Stimulated activated CD4-positive, alpha-beta T cell treated with anti-CD3 and anti-CD28 coated beads, Interleukin-12 subunit alpha, Interleukin-12 subunit beta, amount 100 ng/mL, for 4 hours (primary cell): ENCODE data around the gene TRAPPC2.
"Not testable (repeated sequence)": the region's sequence is repeated elsewhere in the genome, so short reads cannot be mapped to it uniquely, and the experiment has no call there.

Source experiments
- DNase-seq: peaks from one replicate; pipeline ENCODE4 v3.0.0-alpha.2; 2020

TRAPPC2 gene

DNA sequence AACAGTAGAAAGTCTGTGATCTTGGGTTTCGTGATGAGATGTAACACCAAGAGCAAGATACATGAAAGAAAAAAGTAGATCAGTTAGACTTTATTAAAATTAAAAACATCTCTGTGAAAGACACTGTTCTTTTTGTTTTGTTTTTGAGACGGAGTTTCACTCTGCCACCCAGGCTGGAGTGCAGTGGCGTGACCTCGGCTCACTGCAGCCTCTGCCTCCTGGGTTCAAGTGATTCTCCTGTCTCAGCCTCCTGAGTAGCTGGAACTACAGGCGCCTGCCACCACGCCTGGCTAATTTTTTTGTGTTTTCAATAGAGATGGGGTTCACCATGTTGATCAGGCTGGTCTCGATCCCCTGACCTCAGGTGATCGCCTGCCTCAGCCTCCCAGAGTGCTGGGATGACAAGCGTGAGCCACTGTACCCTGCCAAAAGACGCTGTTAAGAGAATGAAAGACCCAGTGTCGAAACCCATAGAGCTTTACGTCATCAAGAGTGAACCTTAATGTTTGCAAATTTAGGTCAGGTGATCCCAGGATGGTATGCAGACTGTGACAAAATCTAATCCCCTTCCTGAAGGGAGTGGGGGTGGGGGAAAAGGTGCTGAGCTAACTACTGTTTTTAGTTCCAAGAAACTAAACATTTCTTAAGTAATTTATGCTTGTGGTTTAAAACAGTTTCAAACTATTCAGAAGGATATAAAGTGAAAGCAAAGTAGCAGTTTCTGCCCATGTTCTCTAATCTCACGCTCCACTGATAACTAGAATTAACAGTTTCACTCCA, 8.2 kb upstream of the TRAPPC2 start:
- peak; percentile 28 for DNase-seq

DNA sequence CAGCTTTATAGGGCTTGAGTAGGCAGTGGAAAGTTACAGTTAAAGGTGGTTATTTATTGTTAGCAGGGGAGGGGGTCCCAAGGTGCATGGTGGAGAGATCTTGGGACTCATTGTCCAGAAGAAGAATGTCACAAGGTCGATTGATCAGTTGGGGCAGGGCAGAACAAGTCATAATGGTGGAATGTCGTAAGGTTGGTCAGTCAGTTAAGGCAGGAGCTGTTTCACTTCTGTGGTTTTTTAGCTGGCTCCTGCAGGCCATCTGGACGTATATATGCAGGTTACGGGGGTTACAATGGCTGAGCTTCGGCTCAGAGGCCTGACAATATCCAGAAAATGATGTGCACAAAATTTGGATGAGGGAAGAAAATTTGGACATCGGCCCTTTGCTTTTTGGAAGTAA, 7.3 kb upstream of the TRAPPC2 start:
- no peak for DNase-seq

DNA sequence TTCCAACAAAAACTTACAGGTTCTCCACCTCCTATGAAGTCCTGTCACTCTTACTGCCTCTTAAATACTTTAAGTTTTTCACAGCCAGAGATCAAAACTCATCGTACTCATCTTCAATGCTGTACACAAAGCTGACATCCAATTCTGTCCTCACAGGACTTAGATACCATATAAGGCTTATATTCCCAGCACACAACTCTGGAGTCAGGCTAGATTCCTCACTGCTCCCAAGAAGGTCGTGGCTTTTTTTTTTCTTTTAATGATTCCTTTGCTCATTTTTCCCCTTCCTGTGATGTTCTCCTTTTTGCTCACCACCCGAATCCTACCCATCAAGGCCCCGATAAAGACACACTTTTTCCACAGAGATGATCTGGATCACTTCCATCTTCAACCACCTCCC, 914 bp downstream of the TRAPPC2 start:
- DNase-seq, result no peak

DNA sequence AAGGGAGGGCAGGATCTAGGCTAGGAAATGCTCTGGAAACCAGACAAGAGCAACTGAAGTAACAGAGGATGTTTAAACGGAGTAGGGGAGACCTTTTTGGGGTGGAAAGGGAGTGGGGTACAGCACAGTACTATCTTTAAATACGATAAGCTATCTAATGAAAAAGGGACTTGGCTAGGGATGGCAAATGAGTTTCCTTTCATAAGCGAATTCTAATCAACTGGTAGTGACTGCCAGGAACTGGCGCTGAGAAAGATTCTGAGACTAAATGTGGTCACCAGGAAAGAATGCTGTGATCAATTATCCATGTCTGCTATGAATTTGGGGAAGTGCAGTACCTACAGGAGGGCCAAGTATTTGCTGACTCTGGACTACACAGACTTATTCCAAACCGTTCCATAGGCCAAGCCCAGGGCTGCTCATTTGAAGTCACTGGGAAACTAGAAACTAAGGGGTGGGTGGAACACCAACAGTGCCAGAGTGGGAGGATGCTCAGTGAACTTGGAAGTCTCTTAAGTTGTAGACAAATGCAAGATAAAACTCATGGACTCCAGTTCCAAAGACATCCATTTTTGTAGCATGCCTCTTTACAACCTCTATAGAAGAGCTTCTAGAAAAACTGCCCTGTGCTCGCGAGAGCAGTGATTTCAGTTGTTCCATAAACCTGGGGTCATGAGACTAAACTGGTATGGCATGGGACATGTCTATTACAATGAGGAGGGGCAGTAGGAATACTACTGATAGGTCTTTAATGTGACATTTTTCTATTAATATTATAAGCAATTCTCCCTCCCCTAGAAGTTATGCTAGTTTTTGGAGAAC, 2.0 kb downstream of the TRAPPC2 start:
- DNase-seq, result no peak

DNA sequence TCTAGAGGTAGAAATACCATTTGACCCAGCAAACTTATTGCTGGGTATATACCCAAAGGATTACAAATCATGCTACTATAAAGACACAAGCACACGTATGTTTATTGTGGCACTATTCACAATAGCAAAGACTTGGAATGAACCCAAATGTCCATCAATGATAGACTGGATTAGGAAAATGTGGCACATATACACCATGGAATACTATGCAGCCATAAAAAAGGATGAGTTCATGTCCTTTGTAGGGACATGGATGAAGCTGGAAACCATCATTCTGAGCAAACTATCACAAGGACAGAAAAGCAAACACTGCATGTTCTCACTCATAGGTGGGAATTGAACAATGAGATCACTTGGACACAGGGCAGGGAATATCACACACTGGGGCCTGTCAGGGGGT, 3.9 kb downstream of the TRAPPC2 start:
- not testable (repeated sequence) for DNase-seq

DNA sequence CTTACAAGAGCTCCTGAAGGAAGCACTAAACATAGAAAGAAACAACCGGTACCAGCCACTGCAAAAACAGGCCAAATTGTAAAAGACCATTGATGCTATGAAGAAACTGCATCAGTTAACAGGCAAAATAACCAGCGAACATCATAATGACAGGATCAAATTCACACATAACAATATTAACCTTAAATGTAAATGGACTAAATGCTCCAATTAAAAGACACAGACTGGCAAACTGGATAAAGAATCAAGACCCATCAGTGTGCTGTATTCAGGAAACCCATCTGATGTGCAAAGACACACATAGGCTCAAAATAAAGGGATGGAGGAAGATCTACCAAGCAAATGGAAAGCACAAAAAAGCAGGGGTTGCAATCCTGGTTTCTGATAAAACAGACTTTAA, 7.8 kb downstream of the TRAPPC2 start:
- DNase-seq, result not testable (repeated sequence)

DNA sequence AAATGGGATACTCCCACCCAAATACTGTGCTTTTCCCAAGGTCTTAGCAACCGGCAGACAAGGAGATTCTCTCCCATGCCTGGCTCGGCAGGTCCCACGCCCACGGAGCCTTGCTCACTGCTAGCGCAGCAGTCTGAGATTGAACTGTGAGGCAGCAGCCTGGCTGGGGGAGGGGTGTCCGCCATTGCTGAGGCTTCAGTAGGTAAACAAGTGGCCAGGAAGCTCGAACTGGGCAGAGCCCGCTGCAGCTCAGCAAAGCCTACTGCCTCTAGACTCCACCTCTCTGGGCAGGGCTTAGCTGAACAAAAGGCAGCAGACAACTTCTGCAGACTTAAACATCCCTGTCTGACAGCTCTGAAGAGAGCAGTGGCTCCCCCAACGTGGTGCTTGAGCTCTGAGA, 9.5 kb downstream of the TRAPPC2 start:
- DNase-seq, result peak; percentile 11

DNA sequence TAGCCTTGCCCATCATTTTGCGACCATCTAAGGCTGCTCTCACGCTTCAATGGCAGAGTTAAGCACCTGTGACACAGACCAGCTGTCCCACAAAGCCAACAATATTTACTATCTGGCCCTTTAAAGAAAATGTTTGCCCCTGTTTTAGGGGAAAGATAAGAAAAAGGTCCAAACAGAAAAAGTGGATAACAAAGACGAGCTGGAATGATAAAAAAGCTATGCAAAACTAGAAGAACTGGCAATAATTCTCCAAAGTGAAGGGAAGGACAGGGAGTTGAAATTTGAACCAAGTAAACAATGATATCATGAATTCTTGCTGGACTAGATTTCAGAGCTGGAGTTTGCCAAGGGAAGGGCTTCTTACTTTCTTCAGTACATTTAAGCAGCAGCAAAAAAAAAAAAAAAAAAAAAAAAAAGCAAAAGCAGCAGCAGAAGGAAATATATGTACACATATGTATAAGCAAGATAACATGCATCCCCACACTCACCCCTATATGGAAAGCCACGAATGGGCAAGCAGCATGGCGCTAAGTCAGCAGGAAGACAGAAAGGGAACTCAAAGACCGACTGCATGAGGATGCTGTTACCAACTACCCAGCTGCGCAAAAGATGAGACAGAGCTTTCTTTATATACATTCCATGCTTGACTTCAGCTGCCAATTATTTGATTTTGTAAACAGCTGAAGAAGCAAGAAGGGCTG, 12.5 kb downstream of the TRAPPC2 start:
- no peak for DNase-seq

DNA sequence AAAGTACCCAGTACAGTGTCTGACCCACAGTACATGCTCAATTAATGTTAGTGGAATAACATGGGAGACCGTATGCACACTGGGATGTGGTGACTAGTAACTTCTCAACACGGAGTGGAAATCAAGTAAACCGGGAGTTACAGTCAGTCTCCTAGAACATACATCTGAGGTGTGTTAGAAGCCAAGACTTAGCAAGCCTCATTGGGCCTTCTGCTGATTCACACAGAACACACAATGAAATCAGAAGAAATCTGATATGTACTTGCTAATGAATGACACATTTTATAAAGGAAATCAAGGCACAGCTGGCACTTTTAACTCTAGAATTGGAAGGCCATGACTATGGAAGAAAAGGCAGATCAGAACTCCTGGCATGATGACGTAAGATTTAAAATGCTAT, 13.0 kb downstream of the TRAPPC2 start:
- no peak for DNase-seq

DNA sequence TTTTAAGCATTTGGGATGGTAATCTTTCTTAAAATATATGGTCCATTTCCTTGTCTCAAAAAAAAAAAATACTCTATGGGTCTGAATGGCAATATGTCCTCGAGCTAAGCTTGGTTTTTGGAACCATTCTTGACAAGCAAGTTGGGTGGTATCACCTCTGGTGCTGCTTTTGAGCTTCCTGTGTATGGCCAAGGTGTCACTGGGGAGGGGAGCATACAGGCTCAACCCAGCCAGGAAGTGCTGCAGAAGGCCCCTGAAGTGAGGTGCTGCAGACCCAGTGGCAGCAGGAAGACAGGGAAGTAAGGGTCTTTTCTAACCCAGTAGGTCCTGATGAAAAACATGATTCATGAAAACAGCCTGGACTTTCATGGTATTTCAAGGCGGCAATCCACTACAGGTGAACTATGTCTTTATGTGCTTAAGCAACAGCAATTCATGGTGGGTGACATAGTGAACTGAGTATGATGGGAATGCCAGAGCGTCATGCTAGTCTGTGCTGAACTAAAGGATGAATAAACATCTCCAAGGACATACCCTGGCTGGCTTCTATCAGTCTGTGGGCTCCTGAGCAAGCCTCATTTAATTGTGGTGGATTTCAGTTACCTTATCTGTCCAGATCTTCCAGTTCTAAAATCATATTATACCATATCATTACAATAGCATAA, 15.1 kb downstream of the TRAPPC2 start:
- DNase-seq, result no peak

DNA sequence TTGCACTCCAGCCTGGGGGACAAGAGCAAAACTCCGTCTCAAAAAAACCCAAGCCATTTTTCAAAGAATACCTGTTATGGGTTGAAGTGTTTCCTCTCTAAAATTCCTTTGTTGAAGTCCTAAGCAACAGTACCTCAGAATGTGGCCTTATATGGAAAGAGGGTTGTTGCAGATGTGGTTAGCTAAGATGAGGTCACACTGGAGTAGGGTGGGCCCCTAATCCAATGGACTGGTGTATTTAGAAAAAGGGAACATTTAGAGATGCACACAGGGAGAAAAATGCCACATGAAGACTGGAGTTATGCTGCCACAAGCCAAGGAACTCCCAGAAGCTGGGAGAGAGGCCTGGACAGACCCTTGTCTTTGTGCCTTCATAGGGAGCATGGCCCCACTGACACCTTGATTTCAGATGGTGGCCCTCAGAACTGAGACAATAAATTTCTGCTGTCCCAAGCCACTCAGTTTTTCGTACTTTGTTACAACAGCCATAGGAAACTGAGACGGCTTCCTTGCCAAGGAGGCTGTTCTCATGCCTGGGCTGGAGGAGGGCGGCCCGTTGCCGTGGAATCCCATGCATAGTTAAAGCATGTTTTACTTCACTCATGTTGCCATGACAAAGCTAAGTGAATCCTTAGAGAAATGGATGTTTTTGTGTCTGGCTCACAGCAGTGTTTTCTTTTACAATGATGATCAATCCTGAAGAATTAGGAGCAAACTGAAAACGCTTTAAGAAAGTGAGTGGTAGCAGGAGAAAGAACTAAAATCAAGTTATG, 16.5 kb downstream of the TRAPPC2 start:
- no peak for DNase-seq

DNA sequence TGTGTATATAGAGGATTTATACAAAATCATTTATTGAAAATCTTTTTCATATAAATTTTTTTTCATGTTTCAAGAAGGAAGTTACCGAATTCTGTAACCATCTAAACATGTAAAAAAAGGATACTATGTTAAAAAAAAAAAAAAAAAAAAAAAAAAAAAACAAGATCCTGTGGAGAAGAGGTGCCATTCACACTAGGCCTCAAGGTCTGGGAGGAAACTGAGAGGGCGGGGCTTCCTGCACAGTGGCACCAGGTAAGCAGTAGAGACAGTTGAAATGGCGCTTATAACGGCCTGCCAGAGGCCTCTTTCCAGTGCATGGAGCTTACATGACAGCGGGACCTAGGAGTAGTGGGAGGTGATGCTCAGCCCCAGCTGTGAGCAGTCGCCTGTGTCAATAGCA, 17.5 kb downstream of the TRAPPC2 start:
- DNase-seq, result no peak

DNA sequence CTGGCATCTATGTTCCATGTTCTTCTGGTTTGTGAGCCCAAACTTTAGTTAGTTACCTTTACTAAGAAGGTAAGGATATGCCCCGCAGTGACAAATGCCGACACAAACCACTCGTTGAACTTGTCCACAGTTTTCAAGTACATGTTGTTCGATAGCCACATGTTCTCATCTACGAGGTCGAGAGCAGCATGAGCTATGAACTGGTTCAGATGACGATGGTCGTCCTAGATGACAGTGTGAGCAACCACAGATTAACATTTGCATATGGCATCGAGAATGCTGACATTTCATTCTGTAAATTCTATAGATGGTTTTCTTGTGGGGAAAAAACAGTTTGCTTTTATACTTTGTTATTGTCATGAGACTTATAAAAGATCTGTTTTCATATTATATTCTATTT, 18.0 kb downstream of the TRAPPC2 start:
- DNase-seq, result no peak

DNA sequence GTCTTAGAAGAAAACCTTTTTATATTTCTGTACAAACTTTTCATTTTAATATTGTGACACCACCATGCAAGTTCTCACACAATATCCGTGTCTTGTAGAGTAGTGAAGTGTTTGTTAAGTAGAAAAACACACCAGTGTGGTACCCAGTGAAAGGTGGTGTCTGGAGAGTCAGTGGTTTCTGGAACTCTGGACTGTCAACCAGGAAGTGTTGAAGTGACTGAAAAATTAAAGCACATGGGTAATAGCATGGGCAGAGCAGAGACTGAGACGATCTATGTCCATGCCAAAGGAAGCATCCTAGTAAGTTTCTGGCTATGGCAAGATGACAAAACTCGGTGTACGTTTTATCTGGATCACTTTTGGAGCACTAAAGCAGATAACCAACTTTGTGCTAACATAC, 23.3 kb downstream of the TRAPPC2 start:
- no peak for DNase-seq

DNA sequence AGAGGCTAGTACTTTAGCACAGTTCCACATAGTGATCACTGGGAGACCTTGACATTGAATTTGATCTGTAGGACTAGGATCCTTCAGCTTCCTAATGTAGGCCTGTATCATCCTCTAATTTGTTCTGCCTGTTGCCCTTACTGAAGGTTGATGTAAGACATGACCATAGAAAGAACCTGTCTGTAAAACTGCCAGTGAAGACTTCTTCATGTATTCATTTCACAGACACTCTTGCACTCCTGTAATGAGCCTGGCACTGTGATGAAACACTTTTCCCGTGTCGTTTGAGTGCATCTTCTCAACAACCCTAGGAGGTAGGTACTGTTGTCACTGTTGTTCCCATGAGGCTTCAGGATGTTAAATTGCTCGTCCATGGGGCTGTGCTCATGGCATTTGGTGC, 30.8 kb downstream of the TRAPPC2 start:
- no peak for DNase-seq

DNA sequence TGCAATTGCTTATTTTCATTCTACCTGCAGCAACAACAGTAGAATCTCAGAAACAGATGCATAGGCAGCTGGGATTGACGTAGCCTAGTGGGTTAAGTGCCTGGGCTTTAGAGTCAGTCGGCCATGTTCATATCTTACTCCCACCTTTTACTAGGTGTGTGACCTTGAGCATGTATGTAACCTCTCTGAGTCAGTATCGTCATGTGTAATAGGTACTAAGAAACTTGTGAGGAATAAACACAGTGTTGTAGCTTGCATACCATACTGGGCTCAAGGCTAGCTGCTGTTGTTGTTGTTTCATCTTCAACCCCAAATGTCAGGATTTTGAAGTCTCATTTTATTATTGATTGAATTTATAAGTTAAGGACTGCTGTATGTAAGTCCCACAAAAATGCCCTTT, 31.3 kb downstream of the TRAPPC2 start:
- DNase-seq, result no peak

DNA sequence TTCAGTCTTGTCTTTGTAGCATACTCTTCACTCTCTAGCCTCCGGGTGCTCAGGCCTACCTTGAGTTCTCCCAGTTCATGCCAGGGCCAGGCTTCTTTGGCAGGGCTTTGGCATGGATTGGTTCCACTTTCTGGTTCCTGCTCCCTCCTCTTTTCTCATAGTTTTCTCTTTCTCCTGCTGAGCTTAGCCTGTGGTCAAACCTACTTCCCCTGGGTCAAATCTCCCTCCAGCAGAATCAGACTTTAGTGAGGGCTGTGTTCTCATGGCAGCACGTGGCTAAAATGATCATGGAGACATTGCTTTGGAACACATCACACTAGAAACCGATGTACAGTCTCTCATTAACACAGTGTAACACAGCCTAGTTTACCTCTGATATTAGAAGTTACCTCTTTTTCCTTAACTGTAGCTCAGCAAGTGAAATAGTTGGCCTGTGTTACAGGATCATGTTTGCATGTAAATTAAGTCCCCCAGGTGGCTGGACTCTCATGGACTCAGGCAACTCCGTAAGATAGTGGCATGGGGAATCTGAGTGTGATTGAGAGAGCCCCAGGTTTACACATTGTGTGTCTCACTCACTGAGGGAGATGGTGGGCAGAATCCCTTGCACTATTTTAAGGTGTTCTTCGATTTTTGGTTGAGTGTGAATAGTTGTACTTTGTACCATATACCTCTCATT, 32.2 kb downstream of the TRAPPC2 start:
- no peak for DNase-seq

DNA sequence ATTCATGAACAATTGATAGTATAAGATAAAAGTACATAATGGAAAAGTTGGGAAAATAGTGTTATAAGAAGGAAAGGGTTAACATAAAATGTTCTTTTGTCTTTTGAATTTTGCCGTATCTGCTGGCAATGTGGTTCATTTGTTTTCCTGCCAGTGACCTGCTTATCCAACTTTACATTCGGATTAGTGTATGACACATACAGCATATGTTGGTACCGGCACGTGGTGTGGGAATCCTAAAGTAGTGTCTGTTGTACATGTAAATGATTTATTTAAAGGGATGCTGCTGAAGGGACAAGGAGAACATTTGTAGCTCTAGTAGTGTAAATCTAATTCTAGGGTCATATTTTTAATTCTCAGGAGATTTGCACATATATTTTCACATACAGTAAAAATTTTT, 34.0 kb downstream of the TRAPPC2 start:
- no peak for DNase-seq

DNA sequence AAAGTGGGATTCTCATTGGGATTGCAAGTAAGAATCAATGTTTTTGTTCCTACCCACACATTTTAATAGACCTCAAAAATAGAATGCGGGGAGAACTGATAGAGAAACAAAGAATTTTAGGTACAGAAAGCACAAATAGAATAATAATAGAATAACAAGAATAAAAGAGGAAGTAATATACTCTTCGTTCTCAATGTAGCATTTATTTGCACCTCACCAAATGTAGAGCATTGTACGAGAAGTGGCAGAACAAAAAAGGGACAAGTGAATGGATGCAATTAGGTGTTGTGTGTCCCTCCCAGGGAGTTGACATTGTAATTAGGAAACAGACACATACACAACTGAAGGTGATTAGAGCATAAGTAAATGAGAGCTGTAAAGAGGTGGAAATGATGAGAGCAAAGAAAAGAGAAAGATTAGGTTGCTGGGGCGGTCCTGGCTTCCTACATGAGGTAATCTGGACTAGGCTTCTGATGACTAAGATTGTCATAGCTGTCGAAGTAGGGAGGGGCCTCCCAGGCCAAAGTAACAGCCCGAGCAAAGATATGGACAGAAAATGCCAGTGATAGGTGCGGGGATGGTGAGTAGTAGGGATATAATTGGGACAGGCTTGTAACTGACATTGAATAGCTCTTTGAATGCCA, 35.1 kb downstream of the TRAPPC2 start:
- no peak for DNase-seq

DNA sequence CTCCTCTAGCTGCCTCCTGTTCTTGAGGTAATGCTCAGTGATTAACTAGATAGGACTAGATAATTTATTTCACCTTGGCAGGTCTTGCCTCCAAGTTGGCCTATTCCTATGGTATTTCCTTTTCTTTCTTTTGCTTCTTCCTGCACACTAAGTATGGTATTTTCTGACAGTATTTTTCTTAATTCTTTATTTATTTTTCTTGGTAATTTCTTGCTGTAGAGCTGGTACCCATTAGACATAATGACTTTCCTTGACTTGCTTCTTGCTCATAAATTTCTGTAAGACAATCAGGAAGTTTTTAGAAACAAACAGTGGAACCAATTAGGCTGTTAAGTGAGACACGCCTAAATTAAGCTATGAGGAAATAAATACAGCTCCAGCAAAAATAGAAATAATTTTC, 36.0 kb downstream of the TRAPPC2 start:
- no peak for DNase-seq

DNA sequence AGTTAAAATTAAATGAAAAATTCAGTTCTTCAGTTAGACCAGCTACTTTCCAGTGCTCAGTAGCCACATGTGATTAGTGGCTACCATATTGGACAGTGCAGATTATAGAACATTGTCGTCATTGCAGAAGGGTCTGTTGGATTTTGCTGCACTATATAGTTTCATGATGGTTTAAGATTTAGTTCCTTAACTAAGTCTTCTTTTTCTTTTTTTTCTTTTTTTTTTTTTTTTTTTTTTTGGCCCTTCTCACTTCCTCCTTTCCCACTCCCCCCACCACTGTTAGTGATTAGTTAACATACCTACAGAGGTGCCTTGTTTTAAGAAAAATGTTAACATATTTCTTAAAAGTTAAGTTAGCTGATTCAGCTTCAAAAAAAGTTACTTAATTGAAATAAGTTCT, 36.4 kb downstream of the TRAPPC2 start:
- DNase-seq, result no peak
